Neural cell (in vitro differentiated cells): ENCODE results near the gene APBB2. TPM values are rescaled to one million over a fixed set of nuclear protein-coding genes. Genes with fewer than 3 reads are reported as not detected.

ENCODE experiments used
- H2AFZ ChIP-seq: fragments of 200-600, 300-800 bp; sonication (generic), shearing (Covaris generic); 2 replicates; pipeline ENCODE4 v1.6.0; 2014; ENCODE audit warnings: low read depth, mild to moderate bottlenecking, antibody characterized with exemption, low read length, moderate library complexity
- H3F3A ChIP-seq: fragments of 200-600 bp; shearing (Covaris generic); 2 replicates; pipeline ENCODE4 v1.6.1; 2016; ENCODE audit warnings: mild to moderate bottlenecking, moderate library complexity, mixed read lengths, antibody characterized with exemption, low read length; ENCODE audit not compliant: insufficient read depth, poor library complexity, severe bottlenecking
- H3K27ac ChIP-seq: fragments of 200-600, 300-800 bp; sonication (generic), shearing (Covaris generic); 2 replicates; pipeline ENCODE4 v1.5.1; 2014; ENCODE audit warnings: mild to moderate bottlenecking, low read length, moderate library complexity
- H3K27me3 ChIP-seq: fragments of 300-800, 200-600 bp; sonication (generic), shearing (Covaris generic); 2 replicates; pipeline ENCODE4 v1.6.0; 2014; ENCODE audit warnings: mild to moderate bottlenecking, low read depth, low read length, moderate library complexity; ENCODE audit not compliant: insufficient read depth
- H3K36me3 ChIP-seq: fragments of 300-800, 200-600 bp; sonication (generic), shearing (Covaris generic); 2 replicates; pipeline ENCODE4 v1.5.1; 2014; ENCODE audit warnings: mild to moderate bottlenecking, antibody characterized with exemption, low read length, moderate library complexity; ENCODE audit not compliant: insufficient read depth
- H3K4me2 ChIP-seq: fragments of 300-800, 200-600 bp; sonication (generic), shearing (Covaris generic); 2 replicates; pipeline ENCODE4 v1.6.0; 2014; ENCODE audit warnings: mild to moderate bottlenecking, low read length
- H3K4me3 ChIP-seq: fragments of 300-800, 200-600 bp; sonication (generic), shearing (Covaris generic); 2 replicates; pipeline ENCODE4 v1.5.1; 2014; ENCODE audit warnings: mild to moderate bottlenecking, low read length, moderate library complexity
- H3K79me2 ChIP-seq: fragments of 200-600 bp; shearing (Covaris generic); replicated peaks from 2 replicates; pipeline ENCODE4 v1.6.0; 2014; ENCODE audit warnings: mild to moderate bottlenecking, low read length, moderate library complexity; ENCODE audit not compliant: insufficient read depth
- H3K9ac ChIP-seq: fragments of 300-800, 200-600 bp; sonication (generic), shearing (Covaris generic); 2 replicates; pipeline ENCODE4 v1.6.1; 2016; ENCODE audit warnings: mild to moderate bottlenecking, low read length, mixed read lengths
- H3K9me2 ChIP-seq: fragments of 200-600 bp; shearing (Covaris generic); 2 replicates; pipeline ENCODE4 v1.6.1; 2016; ENCODE audit warnings: mild to moderate bottlenecking, low read length, mixed read lengths; ENCODE audit not compliant: insufficient read depth
- H3K9me3 ChIP-seq: fragments of 200-600, 300-800 bp; sonication (generic), shearing (Covaris generic); 2 replicates; pipeline ENCODE4 v1.6.1; 2016; ENCODE audit warnings: mild to moderate bottlenecking, mixed run types, low read length, moderate library complexity, mixed read lengths
- H4K20me1 ChIP-seq: fragments of 200-600 bp; shearing (Covaris generic); 2 replicates; pipeline ENCODE4 v1.6.1; 2016; ENCODE audit warnings: mild to moderate bottlenecking, mixed run types; ENCODE audit not compliant: insufficient read depth
- CTCF ChIP-seq: fragments of 450-650 bp; IDR thresholded peaks from 2 replicates; pipeline ENCODE4 v1.5.1; 2014; ENCODE audit warnings: antibody characterized with exemption, mild to moderate bottlenecking, moderate library complexity; ENCODE audit not compliant: poor library complexity, severe bottlenecking
- EP300 ChIP-seq: fragments of 450-650 bp; conservative IDR thresholded peaks from 2 replicates; pipeline ENCODE4 v1.6.1; 2014; ENCODE audit warnings: antibody characterized with exemption, mild to moderate bottlenecking, moderate library complexity; ENCODE audit not compliant: poor library complexity, severe bottlenecking
- EZH2 ChIP-seq: fragments of 200-600, 300-800 bp; shearing (Covaris generic), sonication (generic); IDR thresholded peaks from 2 replicates; pipeline ENCODE4 v1.6.1; 2014; ENCODE audit warnings: antibody characterized with exemption, low read length, borderline replicate concordance, mild to moderate bottlenecking; ENCODE audit not compliant: insufficient read depth, poor library complexity, severe bottlenecking
- MXI1 ChIP-seq: fragments of 450-650 bp; conservative IDR thresholded peaks from 2 replicates; pipeline ENCODE4 v1.6.1; 2014; ENCODE audit warnings: antibody characterized with exemption, mild to moderate bottlenecking; ENCODE audit not compliant: poor library complexity, severe bottlenecking
- POLR2AphosphoS5 ChIP-seq: IDR thresholded peaks from 2 replicates; pipeline ENCODE4 v1.6.1; 2012
- RAD21 ChIP-seq: fragments of 450-650 bp; conservative IDR thresholded peaks from 2 replicates; pipeline ENCODE4 v1.6.1; 2014; ENCODE audit warnings: antibody characterized with exemption, mild to moderate bottlenecking, moderate library complexity
- SMC3 ChIP-seq: fragments of 450-650 bp; conservative IDR thresholded peaks from 2 replicates; pipeline ENCODE4 v1.6.1; 2014; ENCODE audit warnings: antibody characterized with exemption, mild to moderate bottlenecking, moderate library complexity; ENCODE audit not compliant: poor library complexity
- TAF1 ChIP-seq: IDR thresholded peaks from 2 replicates; pipeline ENCODE4 v1.6.1; 2012; ENCODE audit warnings: low read depth
- polyA plus RNA-seq: library from polyadenylated mRNA; depleted of rRNA; stranded (reverse); fragments of >200 nt; gene quantifications from 2 replicates; pipeline ENCODE4 v1.2.3, GENCODE V29; 2014
- TF ChIP-seq, protein P1 (sequence below): IDR thresholded peaks from 2 replicates; pipeline ENCODE4 v1.6.1; 2012; ENCODE audit warnings: borderline replicate concordance

Gene APBB2
- polyA plus RNA-seq, 1 donor from 2014 or later, result 41.9 TPM

GRCh38 chr4:41122775-41123174 lies 91.6 kb downstream of the APBB2 start (continued):
- no peak for TF ChIP-seq EP300
- TF ChIP-seq POLR2AphosphoS5, result no peak
- no peak for TF ChIP-seq EZH2

- H4K20me1 ChIP-seq, result no peaks in the 10 kb centered on the region
- no peak overlapping the region for H3K27ac ChIP-seq
- H2AFZ ChIP-seq, result no peak overlapping the region
- H3K4me2 ChIP-seq, result no peak overlapping the region
- no peak overlapping the region for H3K4me3 ChIP-seq
- H3K79me2 ChIP-seq, result no peaks in the 10 kb centered on the region
- H3F3A ChIP-seq, result no peaks in the 10 kb centered on the region
- no peaks in the 10 kb centered on the region for H3K9me3 ChIP-seq
- no peaks in the 10 kb centered on the region for H3K36me3 ChIP-seq
- no peaks in the 10 kb centered on the region for H3K27me3 ChIP-seq
- TF ChIP-seq CTCF (no peak), MXI1 (no peak), SMC3 (no peak), POLR2AphosphoS5 (no peak), RAD21 (no peak), EZH2 (no peak), TAF1 (no peak), EP300 (no peak)
- TF ChIP-seq, protein P1, sequence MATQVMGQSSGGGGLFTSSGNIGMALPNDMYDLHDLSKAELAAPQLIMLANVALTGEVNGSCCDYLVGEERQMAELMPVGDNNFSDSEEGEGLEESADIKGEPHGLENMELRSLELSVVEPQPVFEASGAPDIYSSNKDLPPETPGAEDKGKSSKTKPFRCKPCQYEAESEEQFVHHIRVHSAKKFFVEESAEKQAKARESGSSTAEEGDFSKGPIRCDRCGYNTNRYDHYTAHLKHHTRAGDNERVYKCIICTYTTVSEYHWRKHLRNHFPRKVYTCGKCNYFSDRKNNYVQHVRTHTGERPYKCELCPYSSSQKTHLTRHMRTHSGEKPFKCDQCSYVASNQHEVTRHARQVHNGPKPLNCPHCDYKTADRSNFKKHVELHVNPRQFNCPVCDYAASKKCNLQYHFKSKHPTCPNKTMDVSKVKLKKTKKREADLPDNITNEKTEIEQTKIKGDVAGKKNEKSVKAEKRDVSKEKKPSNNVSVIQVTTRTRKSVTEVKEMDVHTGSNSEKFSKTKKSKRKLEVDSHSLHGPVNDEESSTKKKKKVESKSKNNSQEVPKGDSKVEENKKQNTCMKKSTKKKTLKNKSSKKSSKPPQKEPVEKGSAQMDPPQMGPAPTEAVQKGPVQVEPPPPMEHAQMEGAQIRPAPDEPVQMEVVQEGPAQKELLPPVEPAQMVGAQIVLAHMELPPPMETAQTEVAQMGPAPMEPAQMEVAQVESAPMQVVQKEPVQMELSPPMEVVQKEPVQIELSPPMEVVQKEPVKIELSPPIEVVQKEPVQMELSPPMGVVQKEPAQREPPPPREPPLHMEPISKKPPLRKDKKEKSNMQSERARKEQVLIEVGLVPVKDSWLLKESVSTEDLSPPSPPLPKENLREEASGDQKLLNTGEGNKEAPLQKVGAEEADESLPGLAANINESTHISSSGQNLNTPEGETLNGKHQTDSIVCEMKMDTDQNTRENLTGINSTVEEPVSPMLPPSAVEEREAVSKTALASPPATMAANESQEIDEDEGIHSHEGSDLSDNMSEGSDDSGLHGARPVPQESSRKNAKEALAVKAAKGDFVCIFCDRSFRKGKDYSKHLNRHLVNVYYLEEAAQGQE, result no peak
- no peak overlapping the region for H3K9ac ChIP-seq
- no peaks in the 10 kb centered on the region for H3K9me2 ChIP-seq
These were observed 92.0 kb downstream of the APBB2 start for GRCh38 chr4:41122309-41122708.

DNA sequence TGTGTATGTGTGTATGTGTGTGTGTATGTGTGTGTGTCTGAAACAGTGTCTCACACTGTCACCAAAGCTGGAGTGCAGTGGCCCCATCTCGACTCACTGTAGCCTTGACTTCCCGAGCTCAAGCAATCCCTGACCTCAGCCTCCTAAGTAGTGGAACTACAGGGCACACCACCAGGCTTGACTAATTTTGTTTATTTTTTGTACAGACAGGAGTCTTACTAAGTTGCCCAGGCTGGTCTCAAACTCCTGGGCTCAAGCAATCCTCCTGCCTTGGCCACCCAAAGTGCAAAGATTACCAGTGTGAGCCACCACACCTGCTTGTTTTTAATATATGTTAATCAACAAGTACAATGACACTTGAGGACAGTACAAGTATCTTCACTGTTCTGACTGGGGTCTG lies 92.4 kb downstream of the APBB2 start:
- no peaks in the 10 kb centered on the region for H3K9me2 ChIP-seq
- no peaks in the 10 kb centered on the region for H3K27me3 ChIP-seq
- no peak overlapping the region for H3K4me3 ChIP-seq
- no peaks in the 10 kb centered on the region for H3K36me3 ChIP-seq
- H3K9me3 ChIP-seq, result no peaks in the 10 kb centered on the region
- H3K79me2 ChIP-seq, result no peaks in the 10 kb centered on the region
- H3K4me2 ChIP-seq, result no peak overlapping the region
- H3K27ac ChIP-seq, result no peak overlapping the region
- no peak overlapping the region for H3K9ac ChIP-seq
- H3F3A ChIP-seq, result no peaks in the 10 kb centered on the region
- H2AFZ ChIP-seq, result no peak overlapping the region
- TF ChIP-seq SMC3 (no peak), CTCF (no peak), EP300 (no peak), TAF1 (no peak), RAD21 (no peak), MXI1 (no peak)
- TF ChIP-seq, protein P1, result no peak
- H4K20me1 ChIP-seq, result no peaks in the 10 kb centered on the region
